22Rv1 (cell line): ENCODE measurements around the gene PRAC1.

Experiments
- ZFX ChIP-seq: fragments of 450-650 bp; IDR thresholded peaks from 2 replicates; pipeline ENCODE4 v1.6.1; 2017; ENCODE audit warnings: antibody characterized with exemption, borderline replicate concordance
- TF ChIP-seq, protein P1 (sequence below): fragments of 450-650 bp; IDR thresholded peaks from 2 replicates; pipeline ENCODE4 v1.5.1; 2017; ENCODE audit warnings: mild to moderate bottlenecking

DNA sequence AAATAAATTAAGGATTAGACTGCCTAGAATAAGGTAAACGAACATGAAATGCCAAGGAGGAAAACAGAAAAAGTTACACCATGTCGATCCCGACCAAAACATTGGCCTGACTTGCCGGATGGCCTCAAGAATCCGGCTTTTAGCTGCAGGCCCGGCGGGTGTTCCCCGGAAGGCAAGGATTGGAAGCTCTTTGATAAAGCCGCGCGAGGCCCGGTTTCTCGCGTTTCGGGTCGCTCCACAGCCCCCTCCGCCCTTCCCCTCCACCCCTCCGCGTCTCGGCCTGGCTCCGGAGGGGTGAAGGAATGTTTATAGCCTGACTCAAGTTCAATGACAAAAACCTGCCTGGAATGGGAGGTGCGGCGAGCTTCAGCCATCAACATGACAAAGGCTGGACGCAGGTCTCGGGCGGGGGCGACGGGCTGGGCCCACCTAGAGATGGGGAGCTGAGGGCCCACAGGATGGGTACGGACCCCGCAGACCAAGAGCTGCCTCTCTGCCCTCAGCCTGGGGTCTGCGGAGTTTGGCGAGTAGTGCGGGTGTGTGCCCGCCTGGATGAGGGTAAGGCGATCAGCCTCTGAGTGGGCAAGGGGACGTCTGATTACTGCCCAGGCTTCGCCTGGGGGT lies 2.6 kb downstream of the PRAC1 start:
- TF ChIP-seq, protein P1, sequence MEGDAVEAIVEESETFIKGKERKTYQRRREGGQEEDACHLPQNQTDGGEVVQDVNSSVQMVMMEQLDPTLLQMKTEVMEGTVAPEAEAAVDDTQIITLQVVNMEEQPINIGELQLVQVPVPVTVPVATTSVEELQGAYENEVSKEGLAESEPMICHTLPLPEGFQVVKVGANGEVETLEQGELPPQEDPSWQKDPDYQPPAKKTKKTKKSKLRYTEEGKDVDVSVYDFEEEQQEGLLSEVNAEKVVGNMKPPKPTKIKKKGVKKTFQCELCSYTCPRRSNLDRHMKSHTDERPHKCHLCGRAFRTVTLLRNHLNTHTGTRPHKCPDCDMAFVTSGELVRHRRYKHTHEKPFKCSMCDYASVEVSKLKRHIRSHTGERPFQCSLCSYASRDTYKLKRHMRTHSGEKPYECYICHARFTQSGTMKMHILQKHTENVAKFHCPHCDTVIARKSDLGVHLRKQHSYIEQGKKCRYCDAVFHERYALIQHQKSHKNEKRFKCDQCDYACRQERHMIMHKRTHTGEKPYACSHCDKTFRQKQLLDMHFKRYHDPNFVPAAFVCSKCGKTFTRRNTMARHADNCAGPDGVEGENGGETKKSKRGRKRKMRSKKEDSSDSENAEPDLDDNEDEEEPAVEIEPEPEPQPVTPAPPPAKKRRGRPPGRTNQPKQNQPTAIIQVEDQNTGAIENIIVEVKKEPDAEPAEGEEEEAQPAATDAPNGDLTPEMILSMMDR, result no peak
- TF ChIP-seq ZFX, result no peak
